Osteoblast (primary cell): Measurements from ENCODE around the gene POLQ. TPM values are rescaled to one million over a fixed set of nuclear protein-coding genes. Genes with fewer than 3 reads are reported as not detected.
A peak's percentile ranks its signal among the peaks of the same experiment; 100 is the strongest.

ENCODE experiments used
- DNase-seq: peaks from one replicate; pipeline ENCODE4 v3.0.0; 2011; ENCODE audit warnings: low spot score, mixed read lengths; ENCODE audit not compliant: insufficient read length; ENCODE audit errors: missing footprints
- H2AFZ ChIP-seq: 2 replicates; pipeline ENCODE4 v1.6.0; 2011; ENCODE audit warnings: mild to moderate bottlenecking, low read length
- H3K27ac ChIP-seq: 2 replicates; pipeline ENCODE4 v1.5.1; 2011; ENCODE audit warnings: mild to moderate bottlenecking, low read depth, low read length, moderate library complexity
- H3K27me3 ChIP-seq: 2 replicates; pipeline ENCODE4 v1.6.0; 2012; ENCODE audit warnings: mild to moderate bottlenecking, control low read depth, inconsistent platforms, low read length, moderate library complexity; ENCODE audit not compliant: insufficient read depth
- H3K36me3 ChIP-seq: 2 replicates; pipeline ENCODE4 v1.5.1; 2011; ENCODE audit warnings: mild to moderate bottlenecking, low read length, control low read depth, moderate library complexity; ENCODE audit not compliant: insufficient read depth
- H3K4me1 ChIP-seq: 2 replicates; pipeline ENCODE4 v1.5.1; 2011; ENCODE audit warnings: mild to moderate bottlenecking, low read length, control low read depth, moderate library complexity; ENCODE audit not compliant: insufficient read depth
- H3K4me2 ChIP-seq: 2 replicates; pipeline ENCODE4 v1.6.0; 2011; ENCODE audit warnings: mild to moderate bottlenecking, low read length; ENCODE audit not compliant: insufficient read depth
- H3K4me3 ChIP-seq: fragments of 200-600 bp; sonication (generic); 3 replicates; pipeline ENCODE4 v1.5.1; 2012; ENCODE audit warnings: mild to moderate bottlenecking, low read length, inconsistent platforms; ENCODE audit not compliant: insufficient read depth
- H3K79me2 ChIP-seq: 2 replicates; pipeline ENCODE4 v1.6.0; 2012; ENCODE audit warnings: mild to moderate bottlenecking, low read length, control low read depth, inconsistent platforms; ENCODE audit not compliant: insufficient read depth
- H3K9me3 ChIP-seq: 2 replicates; pipeline ENCODE4 v1.5.1; 2011; ENCODE audit warnings: low read depth, low read length, control low read depth
- H4K20me1 ChIP-seq: 2 replicates; pipeline ENCODE4 v1.6.0; 2012; ENCODE audit warnings: mild to moderate bottlenecking, low read length, control low read depth; ENCODE audit not compliant: insufficient read depth
- total RNA-seq: library from RNA; depleted of rRNA; stranded (reverse); fragments of >200 nt; gene quantifications from 2 replicates; pipeline ENCODE4 v1.2.3, GENCODE V29; 2012
- TF ChIP-seq, protein P1 (sequence below): IDR thresholded peaks from 2 replicates; pipeline ENCODE4 v1.5.1; 2011; ENCODE audit warnings: mild to moderate bottlenecking, low read depth, low read length, moderate library complexity; ENCODE audit errors: extremely low read depth

POLQ gene
- total RNA-seq, 1 donor: 1.4 TPM

DNA sequence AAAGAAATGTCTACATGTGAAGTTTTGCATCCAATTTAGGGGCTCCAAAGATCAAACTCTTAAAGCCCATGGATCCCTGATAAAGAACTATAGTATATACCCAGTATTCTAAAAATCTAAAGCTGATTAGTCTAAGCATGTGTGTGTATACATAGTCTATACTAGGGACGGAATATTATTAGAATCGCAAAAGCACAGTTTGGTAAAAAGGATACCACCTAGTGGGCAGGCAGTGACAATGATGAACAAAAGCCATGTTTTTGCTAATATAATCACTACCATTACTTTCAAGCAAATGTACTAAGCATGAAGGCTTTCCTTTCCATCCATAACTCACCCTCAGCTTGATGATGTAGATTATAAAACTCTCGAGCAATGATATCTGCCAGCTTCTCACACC, 16.5 kb downstream of the POLQ start:
- Histone ChIP-seq H3K9me3 (no peaks in the 10 kb centered on the region), H3K79me2 (no peaks in the 10 kb centered on the region), H2AFZ (peak overlapping the region; percentile 56), H3K27ac (no peak overlapping the region), H3K27me3 (no peaks in the 10 kb centered on the region), H3K36me3 (no peaks in the 10 kb centered on the region), H3K4me1 (no peaks in the 10 kb centered on the region), H4K20me1 (no peaks in the 10 kb centered on the region), H3K4me2 (no peak overlapping the region), H3K4me3 (no peak overlapping the region)
- TF ChIP-seq, protein P1, sequence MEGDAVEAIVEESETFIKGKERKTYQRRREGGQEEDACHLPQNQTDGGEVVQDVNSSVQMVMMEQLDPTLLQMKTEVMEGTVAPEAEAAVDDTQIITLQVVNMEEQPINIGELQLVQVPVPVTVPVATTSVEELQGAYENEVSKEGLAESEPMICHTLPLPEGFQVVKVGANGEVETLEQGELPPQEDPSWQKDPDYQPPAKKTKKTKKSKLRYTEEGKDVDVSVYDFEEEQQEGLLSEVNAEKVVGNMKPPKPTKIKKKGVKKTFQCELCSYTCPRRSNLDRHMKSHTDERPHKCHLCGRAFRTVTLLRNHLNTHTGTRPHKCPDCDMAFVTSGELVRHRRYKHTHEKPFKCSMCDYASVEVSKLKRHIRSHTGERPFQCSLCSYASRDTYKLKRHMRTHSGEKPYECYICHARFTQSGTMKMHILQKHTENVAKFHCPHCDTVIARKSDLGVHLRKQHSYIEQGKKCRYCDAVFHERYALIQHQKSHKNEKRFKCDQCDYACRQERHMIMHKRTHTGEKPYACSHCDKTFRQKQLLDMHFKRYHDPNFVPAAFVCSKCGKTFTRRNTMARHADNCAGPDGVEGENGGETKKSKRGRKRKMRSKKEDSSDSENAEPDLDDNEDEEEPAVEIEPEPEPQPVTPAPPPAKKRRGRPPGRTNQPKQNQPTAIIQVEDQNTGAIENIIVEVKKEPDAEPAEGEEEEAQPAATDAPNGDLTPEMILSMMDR: peak; percentile 53
- DNase-seq: peak; percentile 57

DNA sequence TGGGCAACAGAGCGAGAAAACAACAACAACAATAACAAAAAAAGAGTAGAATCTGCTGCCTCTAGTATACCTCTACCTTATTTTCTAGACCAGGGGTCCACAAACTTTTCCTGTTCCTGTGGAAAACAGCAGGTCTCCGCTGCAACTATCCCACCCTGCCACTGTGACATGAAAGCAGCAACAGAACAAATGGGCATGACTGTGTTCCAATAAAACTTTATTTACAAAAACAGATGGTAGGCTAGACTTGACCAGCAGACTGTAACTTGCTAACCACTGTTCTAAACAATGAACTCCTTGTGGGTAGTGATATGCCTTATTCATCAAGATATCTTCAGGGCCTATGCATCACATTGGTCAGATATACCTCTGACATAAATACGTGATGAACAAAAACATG, 25.3 kb downstream of the POLQ start:
- Histone ChIP-seq H3K27me3 (no peaks in the 10 kb centered on the region), H2AFZ (peak overlapping the region; percentile 56), H3K79me2 (no peaks in the 10 kb centered on the region), H3K36me3 (peaks cover 3% of the 10 kb centered on the region), H3K4me1 (no peaks in the 10 kb centered on the region), H3K4me3 (no peak overlapping the region), H4K20me1 (no peaks in the 10 kb centered on the region), H3K9me3 (no peaks in the 10 kb centered on the region), H3K27ac (no peak overlapping the region), H3K4me2 (no peak overlapping the region)
- DNase-seq: no peak
- TF ChIP-seq, protein P1: no peak

DNA sequence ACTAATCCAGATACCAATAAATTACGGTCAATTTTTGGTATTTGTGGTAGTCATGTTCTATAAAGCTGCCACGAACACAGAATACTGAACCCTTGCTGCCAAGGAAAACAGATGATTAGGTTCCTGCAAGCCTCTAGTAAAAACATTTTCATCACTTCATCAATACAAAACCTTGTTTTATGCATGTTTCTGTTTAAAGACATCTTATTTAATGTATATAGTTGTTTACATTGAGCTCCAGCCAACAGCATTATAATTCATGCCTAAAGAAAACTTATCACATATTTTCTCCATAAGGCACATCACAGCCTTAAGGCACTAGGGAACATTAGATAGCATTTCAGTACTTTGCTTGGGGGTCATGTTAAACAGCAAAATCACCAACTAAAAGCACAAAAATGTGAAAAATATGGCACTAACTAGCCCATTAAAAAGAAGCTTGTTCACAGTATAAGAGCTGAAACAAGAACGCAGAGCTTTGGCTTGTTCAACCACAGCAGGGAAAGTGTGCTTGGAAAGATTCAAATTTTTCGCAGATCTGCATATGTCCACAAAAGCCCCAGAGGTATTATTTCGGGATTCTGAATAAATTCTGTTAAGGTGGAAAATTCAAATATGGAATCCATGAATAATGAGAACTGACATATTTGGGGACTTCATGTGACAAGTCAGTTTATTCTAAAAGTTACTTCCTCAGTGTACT, 27.7 kb downstream of the POLQ start:
- TF ChIP-seq, protein P1: no peak
- peak overlapping the region; percentile 57 for H2AFZ ChIP-seq
- peaks cover 3% of the 10 kb centered on the region for H3K36me3 ChIP-seq
- H3K27ac ChIP-seq: no peak overlapping the region
- no peaks in the 10 kb centered on the region for H3K27me3 ChIP-seq
- H3K4me1 ChIP-seq: no peaks in the 10 kb centered on the region
- H3K79me2 ChIP-seq: peaks cover 3% of the 10 kb centered on the region
- no peak for DNase-seq
- no peak overlapping the region for H3K4me2 ChIP-seq
- no peak overlapping the region for H3K4me3 ChIP-seq
- H3K9me3 ChIP-seq: no peaks in the 10 kb centered on the region
- H4K20me1 ChIP-seq: no peaks in the 10 kb centered on the region

DNA sequence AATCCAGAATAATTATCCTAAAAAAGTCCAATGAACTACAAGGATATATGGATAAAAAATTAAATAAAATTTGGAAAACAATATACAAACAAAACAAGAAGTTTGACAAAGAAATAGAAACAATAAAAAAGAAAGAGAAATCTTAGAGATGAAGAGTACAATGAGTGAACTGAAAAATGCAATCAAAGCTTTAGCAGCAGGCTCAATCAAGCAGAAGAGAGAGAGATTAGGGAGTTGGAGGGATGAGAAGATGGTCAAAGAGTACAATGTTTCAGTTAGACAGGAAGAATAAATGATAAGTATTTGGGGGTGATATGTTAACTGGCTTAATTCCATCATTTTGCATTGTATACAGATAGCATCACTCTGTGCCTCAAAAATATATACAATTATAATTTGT, 29.9 kb downstream of the POLQ start:
- Histone ChIP-seq H3K36me3 (no peaks in the 10 kb centered on the region), H3K27me3 (no peaks in the 10 kb centered on the region), H4K20me1 (no peaks in the 10 kb centered on the region), H3K27ac (no peak overlapping the region), H3K4me1 (no peaks in the 10 kb centered on the region), H3K4me3 (no peak overlapping the region), H3K9me3 (no peaks in the 10 kb centered on the region), H3K79me2 (peaks cover 3% of the 10 kb centered on the region), H2AFZ (no peak overlapping the region), H3K4me2 (no peak overlapping the region)
- TF ChIP-seq, protein P1: no peak
- DNase-seq: no peak
